ENCODE results near the gene CDKN2C.

Gene CDKN2C

DNA sequence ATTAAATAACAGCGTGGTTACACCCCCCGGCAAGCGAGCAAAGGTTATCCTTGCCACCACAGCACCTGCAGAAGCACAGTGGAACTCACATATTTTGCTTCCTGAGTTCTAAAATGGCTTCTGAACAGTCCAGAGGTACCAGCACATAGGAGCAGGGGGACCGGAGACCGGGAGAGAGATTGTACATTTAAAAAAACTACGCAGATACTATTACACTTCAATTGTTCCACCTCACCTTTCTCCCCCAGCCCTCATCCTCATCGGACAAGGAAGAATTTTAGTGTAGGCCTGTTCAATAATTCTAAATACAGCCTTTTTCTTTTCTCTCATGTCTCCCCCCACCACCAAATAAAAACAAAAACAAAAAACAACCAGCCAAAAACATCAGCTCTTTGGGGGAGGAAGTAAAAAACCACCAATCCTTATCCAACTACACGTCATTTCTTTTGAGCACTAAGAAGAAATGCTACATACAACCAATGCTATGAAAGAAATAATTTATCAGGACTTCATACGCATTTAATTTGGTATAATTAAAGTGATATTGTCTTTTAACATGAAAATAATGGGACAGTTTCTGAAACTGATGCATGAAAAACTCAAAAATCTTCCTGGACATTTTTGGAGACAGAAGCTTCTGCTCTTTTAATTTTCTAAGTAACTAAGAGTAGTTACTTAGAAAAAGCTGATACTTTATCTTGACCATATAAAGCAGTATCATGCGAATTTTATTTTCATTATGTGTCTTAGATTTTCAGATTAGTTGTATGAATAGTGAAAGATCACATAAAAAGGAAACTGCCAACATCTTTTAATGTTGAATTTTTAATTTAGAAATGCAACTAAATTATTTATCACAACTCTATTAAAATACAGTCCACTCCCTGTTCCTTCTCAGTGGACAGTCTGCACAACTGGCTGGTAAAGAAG lies 9.1 kb downstream of the CDKN2C start:
- H3K9me3 ChIP-seq = no peaks in the 10 kb centered on the region
- H3K4me1 ChIP-seq (ENCODE audit: control insufficient read depth in 1 of 2, insufficient read depth in 1 of 2, low read depth in 1 of 2, low read length in 1 of 2) = peaks cover 19 to 24% of the 10 kb centered on the region in 2 experiments
- peak overlapping the region in 1 of 2 experiments; percentile 84 for H3K4me3 ChIP-seq (ENCODE audit: low read depth in 1 of 2, low read length in 1 of 2)
- H3K36me3 ChIP-seq = no peaks in the 10 kb centered on the region
- H3K27me3 ChIP-seq = peaks cover 83% of the 10 kb centered on the region
- no peak overlapping the region for H3K27ac ChIP-seq
- TF ChIP-seq, protein P1, sequence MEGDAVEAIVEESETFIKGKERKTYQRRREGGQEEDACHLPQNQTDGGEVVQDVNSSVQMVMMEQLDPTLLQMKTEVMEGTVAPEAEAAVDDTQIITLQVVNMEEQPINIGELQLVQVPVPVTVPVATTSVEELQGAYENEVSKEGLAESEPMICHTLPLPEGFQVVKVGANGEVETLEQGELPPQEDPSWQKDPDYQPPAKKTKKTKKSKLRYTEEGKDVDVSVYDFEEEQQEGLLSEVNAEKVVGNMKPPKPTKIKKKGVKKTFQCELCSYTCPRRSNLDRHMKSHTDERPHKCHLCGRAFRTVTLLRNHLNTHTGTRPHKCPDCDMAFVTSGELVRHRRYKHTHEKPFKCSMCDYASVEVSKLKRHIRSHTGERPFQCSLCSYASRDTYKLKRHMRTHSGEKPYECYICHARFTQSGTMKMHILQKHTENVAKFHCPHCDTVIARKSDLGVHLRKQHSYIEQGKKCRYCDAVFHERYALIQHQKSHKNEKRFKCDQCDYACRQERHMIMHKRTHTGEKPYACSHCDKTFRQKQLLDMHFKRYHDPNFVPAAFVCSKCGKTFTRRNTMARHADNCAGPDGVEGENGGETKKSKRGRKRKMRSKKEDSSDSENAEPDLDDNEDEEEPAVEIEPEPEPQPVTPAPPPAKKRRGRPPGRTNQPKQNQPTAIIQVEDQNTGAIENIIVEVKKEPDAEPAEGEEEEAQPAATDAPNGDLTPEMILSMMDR (IDR thresholded peaks at IDR 0.05) = no peak

GRCh38 chr1:50979937-50980336 lies 9.9 kb downstream of the CDKN2C start:
- Histone ChIP-seq H3K27me3 (peaks cover 91% of the 10 kb centered on the region), H3K9me3 (no peaks in the 10 kb centered on the region), H3K4me3 (ENCODE audit: low read depth in 1 of 2, low read length in 1 of 2) (no peak overlapping the region), H3K36me3 (no peaks in the 10 kb centered on the region), H3K4me1 (ENCODE audit: control insufficient read depth in 1 of 2, insufficient read depth in 1 of 2, low read depth in 1 of 2, low read length in 1 of 2) (peaks cover 19 to 24% of the 10 kb centered on the region in 2 experiments), H3K27ac (no peak overlapping the region)
- TF ChIP-seq, protein P1 (IDR thresholded peaks at IDR 0.05) = no peak

GRCh38 chr1:50980505-50980904 lies 10.5 kb downstream of the CDKN2C start:
- no peak overlapping the region for H3K4me3 ChIP-seq (ENCODE audit: low read depth in 1 of 2, low read length in 1 of 2)
- H3K27ac ChIP-seq = no peak overlapping the region
- H3K27me3 ChIP-seq = peaks cover 97% of the 10 kb centered on the region
- peaks cover 19 to 24% of the 10 kb centered on the region in 2 experiments for H3K4me1 ChIP-seq (ENCODE audit: control insufficient read depth in 1 of 2, insufficient read depth in 1 of 2, low read depth in 1 of 2, low read length in 1 of 2)
- H3K9me3 ChIP-seq = no peaks in the 10 kb centered on the region
- TF ChIP-seq, protein P1 (IDR thresholded peaks at IDR 0.05) = no peak
- no peaks in the 10 kb centered on the region for H3K36me3 ChIP-seq

DNA sequence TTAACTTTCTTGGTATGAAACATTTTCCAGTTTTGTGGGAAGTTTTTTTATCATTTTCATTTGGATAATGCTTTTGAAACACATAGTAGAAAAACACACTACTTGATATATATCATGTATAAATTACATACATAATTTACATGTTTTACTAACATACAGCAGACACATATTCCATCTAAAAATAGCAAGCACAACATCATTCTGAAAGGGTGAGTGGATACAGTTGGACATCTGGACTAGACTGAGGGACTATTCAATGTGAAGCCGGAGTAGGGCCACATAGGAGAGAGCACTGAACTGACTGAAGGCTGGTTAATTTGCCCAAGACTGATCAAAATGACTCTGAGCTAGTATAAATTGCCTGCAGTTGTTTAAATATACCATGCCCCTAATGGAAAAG lies 11.7 kb downstream of the CDKN2C start:
- peaks cover 13 to 18% of the 10 kb centered on the region in 2 experiments for H3K4me1 ChIP-seq (ENCODE audit: control insufficient read depth in 1 of 2, insufficient read depth in 1 of 2, low read depth in 1 of 2, low read length in 1 of 2)
- H3K27me3 ChIP-seq = peaks cover 100% of the 10 kb centered on the region
- no peak overlapping the region for H3K27ac ChIP-seq
- TF ChIP-seq, protein P1 (IDR thresholded peaks at IDR 0.05) = no peak
- no peaks in the 10 kb centered on the region for H3K36me3 ChIP-seq
- H3K4me3 ChIP-seq (ENCODE audit: low read depth in 1 of 2, low read length in 1 of 2) = no peak overlapping the region
- H3K9me3 ChIP-seq = no peaks in the 10 kb centered on the region

DNA sequence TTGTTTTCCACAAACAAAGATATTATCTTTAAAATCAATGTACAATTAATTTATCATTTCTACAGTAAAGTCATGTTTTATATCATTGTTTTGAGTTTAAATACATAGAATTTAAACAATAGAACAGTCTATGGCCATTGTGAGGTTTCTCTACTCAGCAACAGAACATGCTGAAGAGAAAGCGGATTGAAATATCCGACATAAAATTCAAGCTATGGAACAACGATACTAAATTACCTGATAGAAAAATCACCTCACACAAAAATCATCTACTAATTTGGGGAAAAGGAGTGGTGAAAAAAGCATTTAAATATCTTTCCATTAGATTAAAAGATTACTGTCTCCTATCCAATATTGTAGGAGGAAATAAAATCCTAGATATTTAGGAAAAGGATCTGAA lies 12.6 kb downstream of the CDKN2C start:
- TF ChIP-seq, protein P1 (IDR thresholded peaks at IDR 0.05) = no peak
- Histone ChIP-seq H3K27me3 (peaks cover 100% of the 10 kb centered on the region), H3K4me3 (ENCODE audit: low read depth in 1 of 2, low read length in 1 of 2) (no peak overlapping the region), H3K27ac (no peak overlapping the region), H3K4me1 (ENCODE audit: control insufficient read depth in 1 of 2, insufficient read depth in 1 of 2, low read depth in 1 of 2, low read length in 1 of 2) (peaks cover 8 to 9% of the 10 kb centered on the region in 2 experiments), H3K36me3 (no peaks in the 10 kb centered on the region), H3K9me3 (no peaks in the 10 kb centered on the region)

All from neutrophil (primary cell).